Natural killer cell treated with Interleukin-12 subunit alpha and Interleukin-12 subunit beta and Interleukin-15 and Interleukin-18, amount 100 ng/mL, for 72 hours (primary cell): ENCODE results near the gene DEFB131B. TPM values are rescaled to one million over a fixed set of nuclear protein-coding genes. Genes with fewer than 3 reads are reported as not detected.
"Not testable (repeated sequence)": the region's sequence is repeated elsewhere in the genome, so short reads cannot be mapped to it uniquely, and the experiment has no call there.

ENCODE experiments used
- ATAC-seq, 2 donors: fragments of 150-1000 bp; cut with Tn5 transposase in 1 of 2; sonication (Bioruptor Pico), chemical (Tn5 transposase) in 1 of 2; 2 replicates each; pipeline ENCODE4 v1.10.0; 2021
- DNase-seq: peaks from one replicate; pipeline ENCODE4 v3.0.0; 2022; ENCODE audit warnings: low spot score
- H3K27ac Mint-ChIP-seq, 2 donors: 1 replicate in 1 of 2; 2 replicates in 1 of 2; pipeline ENCODE4 v1.8.0; 2022; ENCODE audit warnings: mixed read lengths in 2 of 2, mild to moderate bottlenecking in 1 of 2, moderate library complexity in 1 of 2
- H3K27me3 Mint-ChIP-seq, 2 donors: 1 replicate in 1 of 2; 2 replicates in 1 of 2; pipeline ENCODE4 v1.8.0; 2022; ENCODE audit warnings: mixed read lengths in 2 of 2
- H3K36me3 Mint-ChIP-seq: one replicate; pipeline ENCODE4 v1.8.0; 2022; ENCODE audit warnings: mixed read lengths
- H3K4me1 Mint-ChIP-seq, 2 donors: 1 replicate in 1 of 2; 2 replicates in 1 of 2; pipeline ENCODE4 v1.8.0; 2022; ENCODE audit warnings: low read depth in 2 of 2, mixed read lengths in 2 of 2, mild to moderate bottlenecking in 1 of 2
- H3K4me3 Mint-ChIP-seq: one replicate; pipeline ENCODE4 v1.8.0; 2022; ENCODE audit warnings: mixed read lengths
- H3K9me3 Mint-ChIP-seq: 2 replicates; pipeline ENCODE4 v1.8.0; 2022; ENCODE audit warnings: mixed read lengths
- total RNA-seq, 2 donors: library from RNA; stranded (reverse); gene quantifications; one replicate each; pipeline ENCODE4 v1.2.3, GENCODE V29; 2022

The DEFB131B gene
- total RNA-seq, 2 donors from 2014 or later = not detected

GRCh38 chr11:71885806-71886205, 7.6 kb downstream of the DEFB131B start:
- H3K36me3 Mint-ChIP-seq, H3K4me3 Mint-ChIP-seq, ATAC-seq, H3K4me1 Mint-ChIP-seq, H3K27ac Mint-ChIP-seq, H3K9me3 Mint-ChIP-seq, H3K27me3 Mint-ChIP-seq, DNase-seq: not testable (repeated sequence)

GRCh38 chr11:71888335-71889010, 10.2 kb downstream of the DEFB131B start:
- not testable (repeated sequence) for H3K4me3 Mint-ChIP-seq, ATAC-seq, H3K4me1 Mint-ChIP-seq, H3K9me3 Mint-ChIP-seq, H3K27me3 Mint-ChIP-seq, DNase-seq, H3K36me3 Mint-ChIP-seq, H3K27ac Mint-ChIP-seq

GRCh38 chr11:71889181-71889872, 11.1 kb downstream of the DEFB131B start:
- not testable (repeated sequence) for H3K4me1 Mint-ChIP-seq, H3K36me3 Mint-ChIP-seq, DNase-seq, H3K27ac Mint-ChIP-seq, H3K9me3 Mint-ChIP-seq, H3K4me3 Mint-ChIP-seq, H3K27me3 Mint-ChIP-seq, ATAC-seq

- Mint-ChIP-seq H3K9me3 (peaks cover 4% of the 10 kb centered on the region), H3K27ac (no peak overlapping the region), H3K4me3 (no peak overlapping the region), H3K27me3 (no peaks in the 10 kb centered on the region), H3K36me3 (peaks cover 17% of the 10 kb centered on the region), H3K4me1 (no peaks in the 10 kb centered on the region)
- DNase-seq (no peak), ATAC-seq (no peak)
These were observed 17.7 kb downstream of the DEFB131B start for GRCh38 chr11:71895961-71896360.

GRCh38 chr11:71901137-71901536, 22.9 kb downstream of the DEFB131B start:
- H3K4me3 Mint-ChIP-seq, H3K36me3 Mint-ChIP-seq, H3K27ac Mint-ChIP-seq, H3K27me3 Mint-ChIP-seq, DNase-seq, ATAC-seq, H3K4me1 Mint-ChIP-seq, H3K9me3 Mint-ChIP-seq: not testable (repeated sequence)

GRCh38 chr11:71908218-71908617, 30.0 kb downstream of the DEFB131B start:
- DNase-seq = no peak
- H3K36me3 Mint-ChIP-seq = peaks cover 4% of the 10 kb centered on the region
- no peaks in the 10 kb centered on the region for H3K9me3 Mint-ChIP-seq
- no peaks in the 10 kb centered on the region for H3K27me3 Mint-ChIP-seq
- ATAC-seq = no peak
- no peak overlapping the region for H3K27ac Mint-ChIP-seq
- no peak overlapping the region for H3K4me3 Mint-ChIP-seq
- peaks cover 7 to 9% of the 10 kb centered on the region in 2 donors for H3K4me1 Mint-ChIP-seq

GRCh38 chr11:71910775-71911174, 32.5 kb downstream of the DEFB131B start:
- not testable (repeated sequence) for ATAC-seq, H3K27ac Mint-ChIP-seq, H3K27me3 Mint-ChIP-seq, DNase-seq, H3K9me3 Mint-ChIP-seq, H3K4me3 Mint-ChIP-seq, H3K4me1 Mint-ChIP-seq
- peaks cover 24% of the 10 kb centered on the region for H3K36me3 Mint-ChIP-seq

GRCh38 chr11:71911321-71911985, 33.2 kb downstream of the DEFB131B start:
- peak overlapping the region; percentile 22 to 33 for H3K27ac Mint-ChIP-seq
- not testable (repeated sequence) for H3K4me1 Mint-ChIP-seq, ATAC-seq, H3K4me3 Mint-ChIP-seq, H3K27me3 Mint-ChIP-seq, H3K9me3 Mint-ChIP-seq, DNase-seq
- H3K36me3 Mint-ChIP-seq = peaks cover 27% of the 10 kb centered on the region

GRCh38 chr11:71911986-71912340, 33.7 kb downstream of the DEFB131B start:
- H3K27me3 Mint-ChIP-seq, H3K4me1 Mint-ChIP-seq, ATAC-seq, H3K4me3 Mint-ChIP-seq, DNase-seq, H3K9me3 Mint-ChIP-seq: not testable (repeated sequence)
- Mint-ChIP-seq H3K36me3 (peaks cover 27% of the 10 kb centered on the region), H3K27ac (peak overlapping the region; percentile 22 to 33)

GRCh38 chr11:71913756-71914526, 35.7 kb downstream of the DEFB131B start:
- H3K36me3 Mint-ChIP-seq = peaks cover 23% of the 10 kb centered on the region
- H3K4me1 Mint-ChIP-seq = peaks cover 7 to 9% of the 10 kb centered on the region in 2 donors
- no peak overlapping the region for H3K4me3 Mint-ChIP-seq
- no peaks in the 10 kb centered on the region for H3K9me3 Mint-ChIP-seq
- no peak overlapping the region for H3K27ac Mint-ChIP-seq
- ATAC-seq = no peak
- DNase-seq = no peak
- H3K27me3 Mint-ChIP-seq = no peaks in the 10 kb centered on the region

- H3K27ac Mint-ChIP-seq = no peak overlapping the region
- no peaks in the 10 kb centered on the region for H3K9me3 Mint-ChIP-seq
- peaks cover 23% of the 10 kb centered on the region for H3K36me3 Mint-ChIP-seq
- H3K4me3 Mint-ChIP-seq = no peak overlapping the region
- ATAC-seq (no peak), DNase-seq (no peak)
- no peaks in the 10 kb centered on the region for H3K27me3 Mint-ChIP-seq
- H3K4me1 Mint-ChIP-seq = peaks cover 7 to 9% of the 10 kb centered on the region in 2 donors
These were observed 36.5 kb downstream of the DEFB131B start for GRCh38 chr11:71914617-71915189.

- peaks cover 23% of the 10 kb centered on the region for H3K36me3 Mint-ChIP-seq
- no peak overlapping the region for H3K4me3 Mint-ChIP-seq
- DNase-seq (no peak), ATAC-seq (no peak)
- no peak overlapping the region for H3K27ac Mint-ChIP-seq
- H3K27me3 Mint-ChIP-seq = no peaks in the 10 kb centered on the region
- H3K4me1 Mint-ChIP-seq = no peaks in the 10 kb centered on the region
- H3K9me3 Mint-ChIP-seq = no peaks in the 10 kb centered on the region
These were observed 39.4 kb downstream of the DEFB131B start for GRCh38 chr11:71917646-71918140.
